SH-SY5Y (cell line): Measurements from ENCODE around the gene CYCS.

Experiments used
- GATA2 ChIP-seq: IDR thresholded peaks from 2 replicates; pipeline ENCODE4 v1.6.1; 2011; ENCODE audit warnings: mild to moderate bottlenecking, low read depth, low read length
- GATA3 ChIP-seq: IDR thresholded peaks from 2 replicates; pipeline ENCODE4 v1.6.1; 2011; ENCODE audit warnings: low read depth, mild to moderate bottlenecking, low read length, moderate library complexity

DNA sequence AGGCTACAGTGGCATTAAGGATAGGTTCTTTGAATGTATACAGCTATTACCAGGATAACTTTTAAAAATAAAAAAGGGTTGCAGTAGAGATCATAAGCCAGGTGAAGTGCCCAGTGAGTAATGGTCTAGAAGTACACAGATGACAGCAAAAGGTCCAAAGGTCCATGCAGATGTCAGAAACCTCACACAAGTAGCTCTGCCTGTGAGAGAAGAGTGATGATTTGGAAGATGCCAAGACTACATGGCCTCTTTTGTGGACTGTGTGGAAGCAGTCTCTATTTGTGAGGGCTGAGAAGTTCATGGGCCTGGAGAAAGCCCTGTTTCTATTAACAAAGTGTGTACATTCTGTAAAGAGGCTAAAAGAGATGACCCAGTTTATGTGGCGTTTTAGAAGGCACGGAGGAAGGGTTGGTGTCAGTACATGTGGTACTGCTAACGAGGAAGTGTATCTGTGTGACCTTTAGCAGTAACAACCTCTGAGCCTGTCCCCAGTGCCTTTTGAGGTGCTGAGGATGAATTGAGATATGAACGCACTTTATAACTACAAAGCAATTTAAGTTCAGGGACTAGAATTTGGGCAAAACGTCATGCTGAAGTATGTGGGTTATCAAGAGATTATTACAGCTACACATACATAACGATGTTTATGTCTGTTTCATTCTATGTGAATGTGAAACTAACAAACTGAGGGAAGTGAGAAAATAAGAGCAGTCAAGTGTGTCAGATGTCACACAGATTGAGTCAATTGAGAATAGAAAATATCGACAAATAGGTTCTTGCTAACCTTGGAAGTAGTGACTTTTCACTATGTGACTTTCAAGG is 7.6 kb downstream of the CYCS start:
- TF ChIP-seq GATA3, result no peak
- no peak for TF ChIP-seq GATA2
